ENCODE data around the gene PSMC3IP.
"Not testable (repeated sequence)": the region's sequence is repeated elsewhere in the genome, so short reads cannot be mapped to it uniquely, and the experiment has no call there.

Gene PSMC3IP

DNA sequence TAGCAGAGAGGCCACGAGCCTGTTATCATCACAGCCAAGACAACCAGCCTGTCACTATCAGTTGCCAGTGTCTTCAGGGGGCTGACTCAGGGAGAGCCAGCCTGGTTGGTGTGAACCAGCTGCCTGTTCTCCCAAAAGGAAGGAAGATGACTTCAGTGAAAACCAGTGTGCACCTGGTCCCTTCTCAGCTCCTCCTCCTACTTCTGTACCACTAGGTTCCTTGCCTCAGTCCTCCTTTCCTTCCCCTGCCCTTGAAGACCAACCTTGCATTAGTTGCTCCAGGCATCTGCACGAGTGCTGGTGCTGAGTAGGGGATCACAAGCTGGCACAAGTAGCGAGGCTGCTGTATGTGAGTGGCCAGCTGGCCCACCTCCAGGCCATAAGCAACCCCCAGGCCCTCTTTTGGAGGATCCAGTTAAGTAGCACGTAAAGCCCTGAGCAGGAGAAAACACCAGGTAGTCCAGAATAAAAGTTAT, 40.5 kb upstream of the PSMC3IP start:
- Histone ChIP-seq H3K4me3 (replicated peaks; ENCODE audit: low read depth, low read length) (peak overlapping the region; percentile 4), H3K27me3 (replicated peaks; ENCODE audit: control insufficient read depth, insufficient read depth, low read length) (no peaks in the 10 kb centered on the region), H3K36me3 (ENCODE audit: control insufficient read depth, insufficient read depth, low read length) (peaks cover 18% of the 10 kb centered on the region)
- peak; percentile 64 for DNase-seq (ENCODE audit: extremely low read depth, insufficient read length)
- TF ChIP-seq, protein P1, sequence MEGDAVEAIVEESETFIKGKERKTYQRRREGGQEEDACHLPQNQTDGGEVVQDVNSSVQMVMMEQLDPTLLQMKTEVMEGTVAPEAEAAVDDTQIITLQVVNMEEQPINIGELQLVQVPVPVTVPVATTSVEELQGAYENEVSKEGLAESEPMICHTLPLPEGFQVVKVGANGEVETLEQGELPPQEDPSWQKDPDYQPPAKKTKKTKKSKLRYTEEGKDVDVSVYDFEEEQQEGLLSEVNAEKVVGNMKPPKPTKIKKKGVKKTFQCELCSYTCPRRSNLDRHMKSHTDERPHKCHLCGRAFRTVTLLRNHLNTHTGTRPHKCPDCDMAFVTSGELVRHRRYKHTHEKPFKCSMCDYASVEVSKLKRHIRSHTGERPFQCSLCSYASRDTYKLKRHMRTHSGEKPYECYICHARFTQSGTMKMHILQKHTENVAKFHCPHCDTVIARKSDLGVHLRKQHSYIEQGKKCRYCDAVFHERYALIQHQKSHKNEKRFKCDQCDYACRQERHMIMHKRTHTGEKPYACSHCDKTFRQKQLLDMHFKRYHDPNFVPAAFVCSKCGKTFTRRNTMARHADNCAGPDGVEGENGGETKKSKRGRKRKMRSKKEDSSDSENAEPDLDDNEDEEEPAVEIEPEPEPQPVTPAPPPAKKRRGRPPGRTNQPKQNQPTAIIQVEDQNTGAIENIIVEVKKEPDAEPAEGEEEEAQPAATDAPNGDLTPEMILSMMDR (IDR thresholded peaks at IDR 0.05; ENCODE audit: insufficient read depth, low read length, poor library complexity, severe bottlenecking), result no peak

DNA sequence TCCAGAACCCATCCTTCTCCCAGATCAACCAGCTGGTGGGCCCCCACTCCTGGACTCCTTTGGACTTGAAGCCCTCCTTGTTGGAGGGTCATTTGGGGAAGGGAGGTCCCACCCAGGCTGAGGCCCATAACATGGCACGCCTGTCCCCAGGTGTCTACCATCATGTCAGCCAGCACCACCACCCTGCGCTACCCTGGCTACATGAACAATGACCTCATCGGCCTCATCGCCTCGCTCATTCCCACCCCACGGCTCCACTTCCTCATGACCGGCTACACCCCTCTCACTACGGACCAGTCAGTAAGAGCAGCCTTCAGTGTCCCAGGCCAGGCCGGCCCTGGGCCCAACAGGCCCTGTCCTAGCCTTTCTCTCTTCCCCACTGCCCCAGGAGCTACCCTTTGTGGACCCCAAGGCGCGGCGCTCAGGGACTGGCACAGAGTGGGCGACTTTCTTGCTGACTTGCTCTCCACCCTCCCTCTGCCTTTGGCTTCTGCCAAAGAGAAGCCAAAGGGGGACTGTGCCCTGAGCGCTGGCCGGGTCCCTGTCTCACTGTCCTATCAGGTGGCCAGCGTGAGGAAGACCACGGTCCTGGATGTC, 36.3 kb upstream of the PSMC3IP start:
- Histone ChIP-seq H3K4me3 (replicated peaks; ENCODE audit: low read depth, low read length) (no peak overlapping the region), H3K27me3 (replicated peaks; ENCODE audit: control insufficient read depth, insufficient read depth, low read length) (no peaks in the 10 kb centered on the region), H3K36me3 (ENCODE audit: control insufficient read depth, insufficient read depth, low read length) (peaks cover 24% of the 10 kb centered on the region)
- no peak for DNase-seq (ENCODE audit: extremely low read depth, insufficient read length)
- TF ChIP-seq, protein P1 (IDR thresholded peaks at IDR 0.05; ENCODE audit: insufficient read depth, low read length, poor library complexity, severe bottlenecking), result no peak

DNA sequence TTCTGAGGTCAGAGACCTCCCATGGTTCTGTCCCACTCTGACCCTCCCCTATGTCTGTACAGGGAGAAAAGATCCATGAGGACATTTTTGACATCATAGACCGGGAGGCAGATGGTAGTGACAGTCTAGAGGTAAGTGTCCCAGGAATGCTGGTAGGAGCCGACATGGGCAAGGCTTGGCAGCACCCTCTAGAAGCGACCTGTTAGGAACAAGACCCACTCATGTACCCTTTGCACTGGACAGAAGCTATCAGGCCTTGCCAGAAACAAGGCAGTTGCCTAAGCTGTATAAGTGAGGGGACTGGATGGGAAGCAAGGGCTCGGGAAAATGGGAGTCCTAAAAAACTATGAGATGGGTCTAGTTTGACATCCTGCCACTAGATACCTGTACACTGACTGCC, 34.5 kb upstream of the PSMC3IP start:
- TF ChIP-seq, protein P1 (IDR thresholded peaks at IDR 0.05; ENCODE audit: insufficient read depth, low read length, poor library complexity, severe bottlenecking), result no peak
- H3K36me3 ChIP-seq (ENCODE audit: control insufficient read depth, insufficient read depth, low read length), result peaks cover 24% of the 10 kb centered on the region
- no peaks in the 10 kb centered on the region for H3K27me3 ChIP-seq (replicated peaks; ENCODE audit: control insufficient read depth, insufficient read depth, low read length)

DNA sequence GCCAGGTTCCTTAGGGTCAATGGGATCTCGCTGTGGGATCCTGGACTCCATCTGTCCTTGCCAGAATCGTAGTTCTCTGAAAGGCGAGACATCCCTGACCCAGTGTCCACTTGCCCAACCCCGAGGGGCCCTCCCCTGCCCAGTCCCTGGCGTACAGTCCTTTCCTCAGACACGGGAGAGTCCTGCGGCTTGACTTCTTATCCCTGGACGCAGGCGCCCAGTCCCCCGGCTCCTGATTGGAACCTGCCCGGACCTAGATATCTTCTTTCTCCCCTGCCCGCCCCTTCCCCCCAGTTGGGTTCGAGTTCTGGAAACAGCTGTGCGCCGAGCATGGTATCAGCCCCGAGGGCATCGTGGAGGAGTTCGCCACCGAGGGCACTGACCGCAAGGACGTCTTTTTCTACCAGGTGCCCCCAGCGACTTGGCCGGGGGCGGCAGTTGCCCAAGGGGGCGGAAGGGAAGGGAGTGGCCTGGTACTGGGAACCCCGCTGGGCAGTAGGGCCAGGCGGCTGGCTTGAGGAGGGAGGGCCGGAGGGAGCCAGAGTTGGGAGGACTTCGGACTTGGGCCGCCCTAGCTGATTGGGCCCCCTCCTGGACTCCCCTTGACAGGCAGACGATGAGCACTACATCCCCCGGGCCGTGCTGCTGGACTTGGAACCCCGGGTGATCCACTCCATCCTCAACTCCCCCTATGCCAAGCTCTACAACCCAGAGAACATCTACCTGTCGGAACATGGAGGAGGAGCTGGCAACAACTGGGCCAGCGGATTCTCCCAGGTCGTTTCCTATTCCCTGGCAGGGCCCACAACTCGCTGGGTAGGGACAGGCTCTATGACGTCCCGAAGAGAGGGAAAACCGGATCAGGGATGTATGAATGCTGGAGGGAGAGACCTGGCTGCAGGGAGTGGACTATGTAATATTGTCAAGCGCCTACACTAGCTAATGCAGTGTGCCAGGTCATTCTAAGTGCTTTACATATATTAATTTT, 32.6 kb upstream of the PSMC3IP start:
- Histone ChIP-seq H3K4me3 (replicated peaks; ENCODE audit: low read depth, low read length) (peak overlapping the region; percentile 98), H3K36me3 (ENCODE audit: control insufficient read depth, insufficient read depth, low read length) (peaks cover 19% of the 10 kb centered on the region)
- not testable (repeated sequence) for DNase-seq (ENCODE audit: extremely low read depth, insufficient read length); H3K27me3 ChIP-seq (replicated peaks; ENCODE audit: control insufficient read depth, insufficient read depth, low read length)

More for the DNA sequence above, 34.5 kb upstream of the PSMC3IP start:
- no peak for DNase-seq (ENCODE audit: extremely low read depth, insufficient read length)
- no peak overlapping the region for H3K4me3 ChIP-seq (replicated peaks; ENCODE audit: low read depth, low read length)

DNA sequence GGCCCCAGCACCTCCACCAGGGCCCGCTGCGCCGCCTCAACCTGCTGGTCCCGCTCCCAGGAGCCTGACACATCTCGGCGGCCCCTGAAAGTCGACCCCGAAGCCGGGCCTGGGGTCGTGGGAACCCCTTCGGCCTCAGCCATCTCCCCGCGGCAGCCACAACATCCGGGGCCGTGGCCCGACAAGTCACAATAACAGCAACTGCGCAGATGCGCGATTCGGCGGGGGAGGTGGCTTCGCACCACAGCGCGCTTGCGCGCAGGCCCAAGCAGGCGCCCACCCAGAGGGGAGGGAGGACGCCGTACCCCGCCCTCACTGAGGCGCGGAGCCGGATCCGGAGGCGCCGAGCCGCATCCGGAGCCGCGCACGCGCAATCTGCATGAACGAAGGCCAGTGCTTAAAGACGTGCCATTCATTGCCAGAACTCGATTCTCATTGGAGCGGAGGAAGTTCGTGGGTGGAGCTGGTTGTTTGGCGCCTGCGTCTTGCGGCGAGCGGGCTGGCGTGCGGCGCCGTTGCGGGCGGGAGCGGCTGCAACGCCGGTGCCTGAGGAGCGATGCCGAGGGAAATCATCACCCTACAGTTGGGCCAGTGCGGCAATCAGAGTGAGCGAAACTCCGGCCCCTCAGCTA, 31.8 kb upstream of the PSMC3IP start, which contains the start of the genes RETREG3 and TUBG1:
RETREG3 (minus strand) TSS at position 193 of the 632 bp plus-strand sequence; CDS start at position 143, 50 bp downstream.
TUBG1 (plus strand) TSS at position 502 of the 632 bp plus-strand sequence; CDS start at position 557, 55 bp downstream.
- TF ChIP-seq, protein P1 (IDR thresholded peaks at IDR 0.05; ENCODE audit: insufficient read depth, low read length, poor library complexity, severe bottlenecking), result peak; percentile 15
- peak; percentile 100 for DNase-seq (ENCODE audit: extremely low read depth, insufficient read length)
- peak within 1 kb of the TSS; percentile 98 for H3K4me3 ChIP-seq (replicated peaks; ENCODE audit: low read depth, low read length)
- peaks cover 13% of the 10 kb centered on the region for H3K36me3 ChIP-seq (ENCODE audit: control insufficient read depth, insufficient read depth, low read length)
- no peaks in the 10 kb centered on the region for H3K27me3 ChIP-seq (replicated peaks; ENCODE audit: control insufficient read depth, insufficient read depth, low read length)
